Mucosa of rectum (tissue), 2 donors: ENCODE data around the gene NPPB.

Experiments
- H3K27ac ChIP-seq, 2 donors: one replicate each; pipeline ENCODE4 v1.7.0; 2013; ENCODE audit warnings: inconsistent platforms in 2 of 2, low read depth in 2 of 2, low read length in 2 of 2
- H3K27me3 ChIP-seq, 2 donors: one replicate each; pipeline ENCODE4 v1.7.0; 2013; ENCODE audit warnings: low read length in 2 of 2; ENCODE audit not compliant: control insufficient read depth in 2 of 2, insufficient read depth in 2 of 2
- H3K36me3 ChIP-seq, 2 donors: one replicate each; pipeline ENCODE4 v1.7.0; 2013; ENCODE audit warnings: low read length in 2 of 2; ENCODE audit not compliant: control insufficient read depth in 2 of 2, insufficient read depth in 2 of 2
- H3K4me1 ChIP-seq, 2 donors: one replicate each; pipeline ENCODE4 v1.7.0; 2013; ENCODE audit warnings: low read length in 2 of 2, mild to moderate bottlenecking in 1 of 2; ENCODE audit not compliant: control insufficient read depth in 2 of 2, insufficient read depth in 2 of 2
- H3K4me3 ChIP-seq, 2 donors: one replicate each; pipeline ENCODE4 v1.7.0; 2013; ENCODE audit warnings: low read length in 2 of 2
- H3K9ac ChIP-seq, 2 donors: one replicate each; pipeline ENCODE4 v1.7.0; 2013; ENCODE audit warnings: low read length in 2 of 2, low read depth in 1 of 2, mild to moderate bottlenecking in 1 of 2
- H3K9me3 ChIP-seq, 2 donors: one replicate each; pipeline ENCODE4 v1.7.0; 2013; ENCODE audit warnings: low read length in 2 of 2; ENCODE audit not compliant: control insufficient read depth in 2 of 2
- donor health status: healthy.
- donor health status: Normal muscosa, but diverticular disease.

NPPB gene

DNA sequence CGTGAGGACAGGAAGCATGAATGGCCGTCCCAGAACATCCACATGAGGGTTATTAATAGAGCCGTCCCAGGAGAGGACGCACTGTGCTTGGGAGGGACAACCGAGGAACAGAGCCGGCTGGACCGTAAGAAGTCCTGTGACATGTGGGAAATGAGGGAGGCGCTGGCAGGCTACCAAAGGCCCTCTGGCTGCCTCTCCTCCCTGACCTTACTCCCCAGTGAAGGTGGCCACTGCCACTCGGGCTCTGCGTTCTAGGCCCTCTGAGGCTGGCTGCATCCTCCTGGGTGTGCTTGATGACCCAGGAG is 15.5 kb upstream of the NPPB start:
- H3K27me3 ChIP-seq = peaks cover 0 to 3% of the 10 kb centered on the region in 2 donors
- no peaks in the 10 kb centered on the region for H3K36me3 ChIP-seq
- no peaks in the 10 kb centered on the region for H3K4me1 ChIP-seq
- H3K9ac ChIP-seq = no peak overlapping the region
- no peaks in the 10 kb centered on the region for H3K9me3 ChIP-seq
- no peak overlapping the region for H3K4me3 ChIP-seq
- H3K27ac ChIP-seq = no peak overlapping the region

DNA sequence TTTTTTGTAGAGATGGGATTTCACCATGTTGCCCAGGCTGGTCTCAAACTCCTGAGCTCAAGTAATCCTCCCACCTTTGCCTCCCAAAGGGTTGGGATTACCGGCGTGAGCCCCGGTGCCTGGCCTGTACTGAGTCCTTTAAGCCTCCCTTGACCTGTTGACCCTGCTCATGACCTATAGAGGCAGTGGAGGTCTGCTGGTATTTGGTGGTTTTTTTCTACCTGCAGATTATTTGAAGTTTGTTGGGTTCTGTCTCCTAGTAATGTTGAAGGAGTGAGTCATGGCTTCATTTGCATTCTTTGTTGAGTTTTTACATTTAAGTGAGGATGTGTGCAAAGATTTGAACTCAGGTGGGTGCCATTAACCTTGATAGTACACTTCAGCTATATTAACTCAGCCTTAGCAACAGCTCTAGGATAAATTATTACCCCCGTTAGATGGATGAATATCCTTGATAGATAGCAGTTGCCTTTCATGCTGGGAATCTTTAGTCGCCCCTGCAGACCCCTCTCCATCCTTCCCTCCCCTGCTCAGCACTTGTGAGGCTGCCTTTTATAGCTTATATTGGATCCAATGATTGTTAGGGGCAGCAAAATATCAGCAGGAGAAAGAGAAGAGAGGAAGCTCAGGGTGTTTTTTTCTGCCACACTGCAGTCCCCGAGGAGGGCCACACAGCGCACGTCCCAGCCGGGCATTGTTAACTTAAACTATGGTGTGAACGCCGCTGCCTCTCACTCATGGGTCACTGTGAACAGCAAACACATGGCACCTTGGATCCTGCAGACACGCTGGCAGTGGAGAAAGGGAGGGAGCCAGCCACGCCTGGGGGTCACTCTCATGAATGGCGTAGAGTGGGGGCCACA is 14.9 kb upstream of the NPPB start:
- Histone ChIP-seq H3K27ac (no peak overlapping the region), H3K4me1 (no peaks in the 10 kb centered on the region), H3K9ac (no peak overlapping the region), H3K27me3 (peaks cover 0 to 3% of the 10 kb centered on the region in 2 donors), H3K9me3 (no peaks in the 10 kb centered on the region), H3K36me3 (no peaks in the 10 kb centered on the region), H3K4me3 (no peak overlapping the region)

DNA sequence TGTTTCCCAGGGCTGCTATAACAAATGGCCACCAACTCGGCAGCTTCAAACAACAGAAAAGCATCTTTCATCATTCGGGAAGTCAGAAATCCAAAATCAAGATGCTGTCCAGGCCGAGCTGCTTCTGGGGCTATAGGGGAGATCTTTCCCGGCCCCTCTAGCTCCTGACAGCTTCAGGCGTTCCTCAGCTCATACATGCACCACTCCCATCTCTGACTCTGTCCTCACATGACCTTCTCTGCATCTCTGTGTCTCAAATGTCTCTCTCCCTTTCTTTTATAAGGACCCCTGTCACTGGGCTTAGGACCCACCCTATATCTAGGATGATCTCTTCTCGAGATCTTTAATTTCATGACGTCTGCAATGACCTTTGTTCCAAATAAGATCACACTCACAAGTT is 13.8 kb upstream of the NPPB start:
- Histone ChIP-seq H3K27me3 (peaks cover 0 to 3% of the 10 kb centered on the region in 2 donors), H3K4me1 (no peaks in the 10 kb centered on the region), H3K36me3 (no peaks in the 10 kb centered on the region), H3K9ac (no peak overlapping the region), H3K4me3 (no peak overlapping the region), H3K27ac (no peak overlapping the region), H3K9me3 (no peaks in the 10 kb centered on the region)

DNA sequence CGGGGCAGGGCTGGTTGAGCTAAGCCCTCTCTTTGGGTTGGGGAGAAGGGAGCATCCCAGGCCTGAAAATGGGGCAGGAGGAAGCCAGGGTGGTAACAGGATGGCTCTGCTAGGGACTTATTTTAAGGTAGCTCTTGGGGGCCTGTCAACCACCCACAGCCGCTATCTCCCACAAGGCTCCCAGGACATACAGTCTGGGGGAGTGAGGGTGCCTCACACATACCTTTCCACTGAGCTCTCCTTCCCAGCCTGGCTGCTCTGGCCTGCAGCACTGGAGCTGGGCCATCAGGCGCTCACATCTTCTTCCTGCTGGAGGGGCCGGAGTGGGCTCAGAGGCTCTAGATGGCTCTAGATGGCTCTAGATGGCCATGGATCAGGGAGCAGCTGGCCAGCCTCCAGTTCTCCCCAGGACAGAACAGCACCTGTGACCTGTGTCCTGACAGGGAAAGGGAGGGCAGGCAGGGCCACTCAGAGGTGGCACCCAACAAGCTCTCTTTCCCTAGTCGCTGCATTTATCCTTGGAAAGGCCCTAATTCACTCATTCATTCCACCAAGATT is 11.0 kb upstream of the NPPB start:
- no peaks in the 10 kb centered on the region for H3K36me3 ChIP-seq
- H3K4me1 ChIP-seq = no peaks in the 10 kb centered on the region
- H3K27me3 ChIP-seq = no peaks in the 10 kb centered on the region
- no peaks in the 10 kb centered on the region for H3K9me3 ChIP-seq
- no peak overlapping the region for H3K9ac ChIP-seq
- no peak overlapping the region for H3K4me3 ChIP-seq
- no peak overlapping the region for H3K27ac ChIP-seq

GRCh38 chr1:11869104-11869503 is 10.4 kb upstream of the NPPB start:
- H3K27me3 ChIP-seq = no peaks in the 10 kb centered on the region
- no peak overlapping the region for H3K27ac ChIP-seq
- H3K36me3 ChIP-seq = no peaks in the 10 kb centered on the region
- H3K4me3 ChIP-seq = no peak overlapping the region
- no peak overlapping the region for H3K9ac ChIP-seq
- no peaks in the 10 kb centered on the region for H3K4me1 ChIP-seq
- H3K9me3 ChIP-seq = no peaks in the 10 kb centered on the region

GRCh38 chr1:11868331-11868980 is 9.7 kb upstream of the NPPB start:
- no peak overlapping the region for H3K9ac ChIP-seq
- no peak overlapping the region for H3K27ac ChIP-seq
- H3K36me3 ChIP-seq = no peaks in the 10 kb centered on the region
- H3K4me1 ChIP-seq = no peaks in the 10 kb centered on the region
- no peaks in the 10 kb centered on the region for H3K27me3 ChIP-seq
- H3K9me3 ChIP-seq = no peaks in the 10 kb centered on the region
- no peak overlapping the region for H3K4me3 ChIP-seq

DNA sequence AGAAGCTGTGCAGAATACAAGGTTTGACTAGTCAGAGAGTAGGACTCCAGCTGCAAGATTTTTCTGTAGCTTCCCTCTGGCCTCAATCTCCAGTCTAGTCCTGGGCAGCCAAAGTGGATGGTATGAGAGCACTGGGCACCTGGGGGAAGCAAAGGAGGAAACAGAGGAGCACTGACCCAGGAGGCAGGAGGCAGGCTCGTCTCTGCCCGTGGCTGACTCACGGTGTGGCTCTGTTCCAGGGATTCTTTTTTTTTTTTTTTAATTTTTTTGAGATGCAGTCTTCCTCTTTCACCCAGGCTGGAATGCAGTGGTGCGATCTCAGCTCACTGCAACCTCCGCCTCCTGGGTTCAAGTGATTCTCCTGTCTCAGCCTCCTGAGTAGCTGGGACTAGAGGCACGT is 4.1 kb upstream of the NPPB start:
- H3K4me3 ChIP-seq = no peak overlapping the region
- H3K27ac ChIP-seq = no peak overlapping the region
- no peaks in the 10 kb centered on the region for H3K4me1 ChIP-seq
- no peaks in the 10 kb centered on the region for H3K9me3 ChIP-seq
- no peak overlapping the region for H3K9ac ChIP-seq
- peaks cover 15 to 19% of the 10 kb centered on the region in 2 donors for H3K27me3 ChIP-seq
- no peaks in the 10 kb centered on the region for H3K36me3 ChIP-seq

GRCh38 chr1:11860587-11860986 is 1.8 kb upstream of the NPPB start:
- Histone ChIP-seq H3K4me3 (no peak overlapping the region), H3K9ac (no peak overlapping the region), H3K4me1 (no peaks in the 10 kb centered on the region), H3K9me3 (no peaks in the 10 kb centered on the region), H3K27me3 (peaks cover 21 to 23% of the 10 kb centered on the region in 2 donors), H3K36me3 (no peaks in the 10 kb centered on the region), H3K27ac (no peak overlapping the region)

GRCh38 chr1:11860083-11860482 is 1.3 kb upstream of the NPPB start:
- Histone ChIP-seq H3K27me3 (peaks cover 21 to 23% of the 10 kb centered on the region in 2 donors), H3K27ac (no peak overlapping the region)

More at GRCh38 chr1:11860083-11860482, 1.3 kb upstream of the NPPB start:
- Histone ChIP-seq H3K4me3 (no peak overlapping the region), H3K36me3 (no peaks in the 10 kb centered on the region), H3K9ac (no peak overlapping the region), H3K4me1 (no peaks in the 10 kb centered on the region), H3K9me3 (no peaks in the 10 kb centered on the region)
